ENCODE data around the gene KAZN.

DNA sequence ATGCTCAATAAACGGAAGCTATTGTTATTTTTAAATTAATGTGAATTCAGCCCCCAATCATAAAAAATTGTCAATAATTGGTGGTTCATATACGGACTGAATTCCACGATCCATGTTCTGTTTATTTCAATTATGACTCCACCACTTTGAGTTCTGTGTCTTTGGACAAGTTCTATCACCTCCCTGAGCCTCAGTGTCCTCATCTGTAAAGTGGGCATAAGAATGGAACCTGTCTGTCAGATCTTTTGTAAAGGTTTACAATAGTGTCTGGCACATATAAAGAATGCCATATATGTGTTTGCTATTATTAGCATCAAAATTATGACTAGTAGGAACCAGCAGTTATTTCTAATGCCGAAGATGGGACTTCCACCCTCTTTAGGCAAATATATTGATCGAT lies 183.3 kb downstream of the KAZN start:
- TF ChIP-seq, protein P1, sequence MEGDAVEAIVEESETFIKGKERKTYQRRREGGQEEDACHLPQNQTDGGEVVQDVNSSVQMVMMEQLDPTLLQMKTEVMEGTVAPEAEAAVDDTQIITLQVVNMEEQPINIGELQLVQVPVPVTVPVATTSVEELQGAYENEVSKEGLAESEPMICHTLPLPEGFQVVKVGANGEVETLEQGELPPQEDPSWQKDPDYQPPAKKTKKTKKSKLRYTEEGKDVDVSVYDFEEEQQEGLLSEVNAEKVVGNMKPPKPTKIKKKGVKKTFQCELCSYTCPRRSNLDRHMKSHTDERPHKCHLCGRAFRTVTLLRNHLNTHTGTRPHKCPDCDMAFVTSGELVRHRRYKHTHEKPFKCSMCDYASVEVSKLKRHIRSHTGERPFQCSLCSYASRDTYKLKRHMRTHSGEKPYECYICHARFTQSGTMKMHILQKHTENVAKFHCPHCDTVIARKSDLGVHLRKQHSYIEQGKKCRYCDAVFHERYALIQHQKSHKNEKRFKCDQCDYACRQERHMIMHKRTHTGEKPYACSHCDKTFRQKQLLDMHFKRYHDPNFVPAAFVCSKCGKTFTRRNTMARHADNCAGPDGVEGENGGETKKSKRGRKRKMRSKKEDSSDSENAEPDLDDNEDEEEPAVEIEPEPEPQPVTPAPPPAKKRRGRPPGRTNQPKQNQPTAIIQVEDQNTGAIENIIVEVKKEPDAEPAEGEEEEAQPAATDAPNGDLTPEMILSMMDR (IDR thresholded peaks at IDR 0.05), result no peak
- TF ChIP-seq POLR2A (IDR thresholded peaks at IDR 0.05), result no peak
